Measurements from ENCODE around the gene MARCHF5.

DNA sequence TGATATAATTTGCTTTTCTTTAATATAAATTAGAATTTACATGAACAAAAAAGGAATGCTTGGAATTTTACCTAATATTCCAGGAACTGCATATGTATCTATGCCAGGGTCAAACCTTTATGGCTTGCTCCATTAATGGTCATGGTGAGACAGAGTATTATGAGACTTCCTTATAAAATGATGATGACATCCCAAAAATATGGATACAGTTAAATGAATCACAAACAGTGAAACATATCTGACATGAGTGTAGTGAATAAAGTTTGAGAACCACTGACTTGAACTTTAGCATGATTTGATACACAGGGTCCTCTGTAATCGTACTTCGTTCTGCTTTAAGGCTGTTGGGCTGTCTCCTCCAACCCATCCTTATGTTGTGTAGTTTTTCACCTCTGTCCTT lies 51.8 kb downstream of the MARCHF5 start:
- TF ChIP-seq, protein P1, sequence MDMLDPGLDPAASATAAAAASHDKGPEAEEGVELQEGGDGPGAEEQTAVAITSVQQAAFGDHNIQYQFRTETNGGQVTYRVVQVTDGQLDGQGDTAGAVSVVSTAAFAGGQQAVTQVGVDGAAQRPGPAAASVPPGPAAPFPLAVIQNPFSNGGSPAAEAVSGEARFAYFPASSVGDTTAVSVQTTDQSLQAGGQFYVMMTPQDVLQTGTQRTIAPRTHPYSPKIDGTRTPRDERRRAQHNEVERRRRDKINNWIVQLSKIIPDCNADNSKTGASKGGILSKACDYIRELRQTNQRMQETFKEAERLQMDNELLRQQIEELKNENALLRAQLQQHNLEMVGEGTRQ (IDR thresholded peaks at IDR 0.05; ENCODE audit: low read length), result no peak
- TF ChIP-seq POLR2AphosphoS5 (IDR thresholded peaks at IDR 0.05; ENCODE audit: low read depth, low read length), result no peak
- no peak for TF ChIP-seq RFX5 (IDR thresholded peaks at IDR 0.05; ENCODE audit: borderline replicate concordance, low read depth, low read length)
- TF ChIP-seq GABPA (IDR thresholded peaks at IDR 0.05; ENCODE audit: borderline replicate concordance, insufficient read depth, low read length), result no peak
- TF ChIP-seq POLR2A (IDR thresholded peaks at IDR 0.05; ENCODE audit: control extremely low read depth in 1 of 2, low read depth in 2 of 2, low read length in 2 of 2), result no peak
- no peak for TF ChIP-seq CEBPB (IDR thresholded peaks at IDR 0.05; ENCODE audit: low read depth, low read length)
- TF ChIP-seq EGR1 (IDR thresholded peaks at IDR 0.05; ENCODE audit: borderline replicate concordance, low read depth, low read length), result no peak
- TF ChIP-seq, protein P2, sequence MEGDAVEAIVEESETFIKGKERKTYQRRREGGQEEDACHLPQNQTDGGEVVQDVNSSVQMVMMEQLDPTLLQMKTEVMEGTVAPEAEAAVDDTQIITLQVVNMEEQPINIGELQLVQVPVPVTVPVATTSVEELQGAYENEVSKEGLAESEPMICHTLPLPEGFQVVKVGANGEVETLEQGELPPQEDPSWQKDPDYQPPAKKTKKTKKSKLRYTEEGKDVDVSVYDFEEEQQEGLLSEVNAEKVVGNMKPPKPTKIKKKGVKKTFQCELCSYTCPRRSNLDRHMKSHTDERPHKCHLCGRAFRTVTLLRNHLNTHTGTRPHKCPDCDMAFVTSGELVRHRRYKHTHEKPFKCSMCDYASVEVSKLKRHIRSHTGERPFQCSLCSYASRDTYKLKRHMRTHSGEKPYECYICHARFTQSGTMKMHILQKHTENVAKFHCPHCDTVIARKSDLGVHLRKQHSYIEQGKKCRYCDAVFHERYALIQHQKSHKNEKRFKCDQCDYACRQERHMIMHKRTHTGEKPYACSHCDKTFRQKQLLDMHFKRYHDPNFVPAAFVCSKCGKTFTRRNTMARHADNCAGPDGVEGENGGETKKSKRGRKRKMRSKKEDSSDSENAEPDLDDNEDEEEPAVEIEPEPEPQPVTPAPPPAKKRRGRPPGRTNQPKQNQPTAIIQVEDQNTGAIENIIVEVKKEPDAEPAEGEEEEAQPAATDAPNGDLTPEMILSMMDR (IDR thresholded peaks at IDR 0.05; ENCODE audit: control extremely low read depth in 1 of 3, insufficient read depth in 1 of 3, low read depth in 1 of 3, low read length in 3 of 3), result no peak
- TF ChIP-seq RNF2 (IDR thresholded peaks at IDR 0.05; ENCODE audit: borderline replicate concordance, low read depth, low read length, missing control alignments, poor library complexity, severe bottlenecking), result no peak
- TF ChIP-seq, protein P3, sequence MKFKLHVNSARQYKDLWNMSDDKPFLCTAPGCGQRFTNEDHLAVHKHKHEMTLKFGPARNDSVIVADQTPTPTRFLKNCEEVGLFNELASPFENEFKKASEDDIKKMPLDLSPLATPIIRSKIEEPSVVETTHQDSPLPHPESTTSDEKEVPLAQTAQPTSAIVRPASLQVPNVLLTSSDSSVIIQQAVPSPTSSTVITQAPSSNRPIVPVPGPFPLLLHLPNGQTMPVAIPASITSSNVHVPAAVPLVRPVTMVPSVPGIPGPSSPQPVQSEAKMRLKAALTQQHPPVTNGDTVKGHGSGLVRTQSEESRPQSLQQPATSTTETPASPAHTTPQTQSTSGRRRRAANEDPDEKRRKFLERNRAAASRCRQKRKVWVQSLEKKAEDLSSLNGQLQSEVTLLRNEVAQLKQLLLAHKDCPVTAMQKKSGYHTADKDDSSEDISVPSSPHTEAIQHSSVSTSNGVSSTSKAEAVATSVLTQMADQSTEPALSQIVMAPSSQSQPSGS (IDR thresholded peaks at IDR 0.05; ENCODE audit: low read length), result no peak

All from H1 (cell line).